ENCODE data around the gene RPS6KA5. TPM values are rescaled to one million over a fixed set of nuclear protein-coding genes. Genes with fewer than 3 reads are reported as not detected.

The RPS6KA5 gene
- total RNA-seq, 2 donors from 2014 or later, result 4.0 to 6.4 TPM

- no peak for DNase-seq (ENCODE audit: low spot score)
- intact Hi-C loops (cut with DNase I), result no loop called here
Observed at GRCh38 chr14:91075553-91075952, 15.1 kb upstream of the RPS6KA5 start.

- intact Hi-C loops (cut with DNase I), result no loop called here
- DNase-seq (ENCODE audit: low spot score), result no peak
Observed at GRCh38 chr14:91070572-91070971, 10.1 kb upstream of the RPS6KA5 start.

DNA sequence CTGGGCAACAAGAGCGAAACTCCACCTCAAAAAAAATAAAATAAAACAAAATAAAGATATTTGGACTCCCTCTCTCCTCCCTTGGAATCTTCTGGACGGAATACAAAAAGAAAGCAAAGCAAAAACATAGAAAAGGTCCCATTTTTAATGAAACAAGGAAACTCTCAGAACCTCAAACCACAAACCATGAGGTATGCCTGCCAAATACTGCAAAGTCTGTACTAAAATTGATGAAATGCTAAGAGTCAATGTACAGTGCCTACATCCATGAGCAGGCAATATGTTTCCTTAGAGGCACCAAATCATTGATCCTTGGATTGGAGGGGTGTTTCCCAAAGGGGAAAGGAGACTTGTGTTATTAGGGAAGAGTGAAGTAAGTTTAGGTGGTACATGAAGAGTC is 8.2 kb upstream of the RPS6KA5 start:
- intact Hi-C loops (cut with DNase I), result no loop called here
- DNase-seq (ENCODE audit: low spot score), result no peak

DNA sequence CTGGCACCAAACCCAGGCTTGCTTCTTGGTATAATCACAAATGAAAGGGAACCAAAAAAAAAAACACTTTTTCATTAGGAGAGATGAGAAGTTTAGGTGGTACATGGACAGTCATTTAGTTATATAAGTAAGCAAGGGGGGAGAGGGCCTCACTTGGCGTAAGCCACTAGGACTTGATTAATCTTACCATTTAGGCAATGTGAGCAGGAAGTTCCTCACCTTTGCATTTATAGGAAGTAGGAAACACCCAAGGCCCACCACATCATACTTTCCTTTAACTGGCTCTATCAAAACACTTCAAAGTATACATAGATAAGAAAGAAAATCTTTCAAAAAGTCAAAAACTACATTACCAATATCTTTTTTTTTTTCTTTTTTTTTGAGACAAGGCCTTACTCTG is 6.7 kb upstream of the RPS6KA5 start:
- intact Hi-C loops (cut with DNase I), result no loop called here

DNA sequence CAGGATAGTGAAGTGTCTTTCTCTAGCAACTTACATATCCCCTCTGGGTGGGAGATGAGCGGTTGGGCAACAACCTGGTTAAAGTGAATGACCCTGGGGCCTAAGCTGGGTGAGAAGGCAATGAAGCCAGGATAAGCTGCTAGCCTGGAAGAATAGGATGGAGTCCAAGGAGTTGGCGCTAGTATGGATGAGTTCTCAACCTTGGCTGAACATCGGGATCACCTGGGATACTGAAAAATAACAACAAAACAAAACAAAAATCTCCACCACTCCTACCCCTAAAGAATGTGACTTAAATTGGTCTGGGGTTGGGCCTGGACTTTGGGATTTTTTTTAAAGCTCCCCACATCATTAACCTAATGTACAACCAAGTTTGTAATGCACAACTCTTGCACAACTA is 4.8 kb upstream of the RPS6KA5 start:
- DNase-seq (ENCODE audit: low spot score), result no peak
- intact Hi-C loops (cut with DNase I), result no loop called here

More for the DNA sequence above, 6.7 kb upstream of the RPS6KA5 start:
- DNase-seq (ENCODE audit: low spot score), result no peak

DNA sequence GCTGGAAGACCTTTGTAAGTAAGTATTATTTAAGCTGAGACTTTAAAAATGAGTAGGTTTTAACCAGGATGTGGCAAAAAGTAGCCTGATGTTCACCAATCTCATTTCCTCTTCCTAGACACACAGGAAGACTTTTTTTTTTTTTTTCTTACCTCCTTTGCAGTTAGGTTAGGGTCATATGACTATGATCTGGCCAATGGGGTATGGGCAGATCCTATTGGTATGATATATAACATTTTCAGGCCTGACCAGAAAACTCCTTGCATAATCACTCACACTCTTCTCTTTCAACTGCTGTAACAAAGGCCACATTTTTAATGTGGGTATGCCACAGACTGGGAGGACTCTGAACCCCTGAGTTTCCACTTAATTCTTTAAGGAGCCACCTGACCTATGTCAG is 2.7 kb upstream of the RPS6KA5 start:
- intact Hi-C loops (cut with DNase I), result no loop called here
- no peak for DNase-seq (ENCODE audit: low spot score)

- DNase-seq (ENCODE audit: low spot score), result no peak
- intact Hi-C loops (cut with DNase I), result no loop called here
Observed at GRCh38 chr14:91062600-91062999, 2.2 kb upstream of the RPS6KA5 start.

DNA sequence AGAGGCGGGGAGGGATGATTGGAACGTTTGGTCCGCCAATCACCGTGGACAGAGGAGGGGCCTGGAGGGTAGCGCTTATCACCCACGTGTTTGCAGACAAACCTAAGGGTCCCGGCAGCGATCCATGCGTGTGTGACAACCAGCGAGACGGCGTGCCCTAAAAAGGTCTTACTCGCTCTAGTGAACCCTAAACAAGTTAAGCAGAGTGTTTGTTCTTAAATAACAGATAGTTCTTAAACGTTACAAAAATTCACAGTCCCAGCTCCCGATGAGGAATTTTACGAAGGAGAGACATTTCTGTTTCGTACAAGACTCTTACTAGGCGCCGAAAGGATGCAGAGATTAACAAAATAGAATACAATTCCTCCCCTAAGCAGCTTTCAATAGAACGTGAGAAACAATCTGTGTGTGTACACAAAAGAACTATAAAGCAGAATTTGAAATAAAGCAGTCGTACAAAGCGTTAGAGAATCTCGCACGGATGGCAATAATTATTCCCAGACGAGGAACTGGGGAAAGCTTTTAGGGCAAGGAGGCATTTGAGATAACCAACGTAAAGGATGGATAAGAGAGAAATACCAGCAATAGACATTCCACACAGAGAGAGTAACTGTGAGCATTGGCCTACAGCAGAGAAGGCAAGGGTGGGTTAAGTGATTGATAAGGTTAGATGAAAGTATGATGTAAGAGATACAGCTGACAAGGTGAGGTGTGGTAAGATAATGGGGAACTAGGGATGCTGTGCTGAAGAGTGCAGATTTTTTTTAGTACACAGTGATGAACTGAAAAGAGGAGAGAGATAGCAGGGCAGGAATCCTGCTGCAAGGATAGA is 831 bp upstream of the RPS6KA5 start:
- no peak for DNase-seq (ENCODE audit: low spot score)
- intact Hi-C loops (cut with DNase I), result no loop called here

GRCh38 chr14:91059576-91060350 is 678 bp downstream of the RPS6KA5 start:
- DNase-seq (ENCODE audit: low spot score), result peak; percentile 81
- intact Hi-C loops (cut with DNase I), result loop anchor here in 1 of 2 donors (10.0 kb wide), 1 partner anchor 115 kb away; no protein-coding TSS in a partner anchor

- DNase-seq (ENCODE audit: low spot score), result no peak
- intact Hi-C loops (cut with DNase I), result loop anchor here in 1 of 2 donors (10.0 kb wide), 1 partner anchor 117 kb away; no protein-coding TSS in a partner anchor
Observed at GRCh38 chr14:91058042-91058581, 2.3 kb downstream of the RPS6KA5 start.

GRCh38 chr14:91056361-91056760 is 4.1 kb downstream of the RPS6KA5 start:
- DNase-seq (ENCODE audit: low spot score), result no peak
- intact Hi-C loops (cut with DNase I), result loop anchor here in 1 of 2 donors (10.0 kb wide), 1 partner anchor 118 kb away; no protein-coding TSS in a partner anchor

DNA sequence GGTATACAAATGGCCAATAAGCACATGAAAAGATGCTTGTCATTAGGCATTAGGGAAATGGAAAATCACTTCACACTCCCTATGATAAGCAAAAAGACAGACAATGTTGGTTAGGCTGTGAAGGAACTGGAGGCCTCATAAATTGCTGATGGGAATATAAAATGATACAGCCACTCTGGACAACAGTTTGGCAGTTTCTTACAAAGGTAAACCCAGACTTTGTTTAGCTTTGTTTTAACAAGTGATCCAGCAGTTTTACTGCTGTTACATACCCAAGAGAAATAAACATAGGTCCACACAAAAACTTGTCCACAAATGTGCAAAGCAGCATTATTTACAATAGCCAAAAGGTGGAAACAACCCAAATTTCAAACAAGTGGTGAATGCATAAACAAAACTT is 5.4 kb downstream of the RPS6KA5 start:
- intact Hi-C loops (cut with DNase I), result loop anchor here in 1 of 2 donors (10.0 kb wide), 1 partner anchor 120 kb away; no protein-coding TSS in a partner anchor
- no peak for DNase-seq (ENCODE audit: low spot score)

- intact Hi-C loops (cut with DNase I), result no loop called here
Observed at GRCh38 chr14:91048676-91049075, 11.8 kb downstream of the RPS6KA5 start.

GRCh38 chr14:91048265-91048664 is 12.2 kb downstream of the RPS6KA5 start:
- DNase-seq (ENCODE audit: low spot score), result no peak
- intact Hi-C loops (cut with DNase I), result no loop called here

More at GRCh38 chr14:91048676-91049075, 11.8 kb downstream of the RPS6KA5 start:
- DNase-seq (ENCODE audit: low spot score), result no peak

DNA sequence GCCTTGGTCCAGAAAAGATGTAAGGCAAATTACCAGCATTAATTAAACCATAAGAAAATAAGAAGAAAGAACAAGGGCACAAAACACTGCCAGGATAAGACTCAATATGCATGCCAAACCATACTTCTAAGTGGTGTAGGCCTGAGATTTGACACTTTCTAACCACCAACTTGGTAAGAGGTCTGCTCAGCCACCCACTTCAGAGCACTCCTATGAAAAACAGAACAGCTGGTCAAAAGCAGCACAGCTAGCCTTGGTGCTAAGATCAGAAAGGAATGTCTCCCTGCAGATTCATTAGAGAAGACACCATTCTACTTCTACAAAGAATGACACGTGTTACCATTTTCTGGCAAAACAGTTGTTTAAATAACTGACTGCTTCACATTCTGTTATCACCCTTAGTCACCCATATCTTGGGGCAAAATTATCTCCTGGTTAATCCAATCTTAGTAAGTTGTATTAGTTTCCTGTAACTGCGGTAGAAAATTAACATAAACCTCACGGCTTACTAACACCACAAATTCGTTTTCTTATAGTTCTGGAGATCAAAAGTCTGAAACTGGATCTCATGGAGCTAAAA is 13.2 kb downstream of the RPS6KA5 start:
- no peak for DNase-seq (ENCODE audit: low spot score)
- intact Hi-C loops (cut with DNase I), result no loop called here

- intact Hi-C loops (cut with DNase I), result no loop called here
- DNase-seq (ENCODE audit: low spot score), result no peak
Observed at GRCh38 chr14:91046488-91047072, 13.9 kb downstream of the RPS6KA5 start.

GRCh38 chr14:91041450-91041849 is 19.0 kb downstream of the RPS6KA5 start:
- DNase-seq (ENCODE audit: low spot score), result no peak
- intact Hi-C loops (cut with DNase I), result no loop called here

GRCh38 chr14:91040545-91040944 is 19.9 kb downstream of the RPS6KA5 start:
- DNase-seq (ENCODE audit: low spot score), result no peak
- intact Hi-C loops (cut with DNase I), result no loop called here

GRCh38 chr14:91038439-91038838 is 22.0 kb downstream of the RPS6KA5 start:
- DNase-seq (ENCODE audit: low spot score), result no peak
- intact Hi-C loops (cut with DNase I), result no loop called here

Measured in posterior vena cava (tissue), 2 donors.